Stimulated activated CD8-positive, alpha-beta memory T cell treated with anti-CD3 and anti-CD28 coated beads, Interleukin-4, amount 100 ng/mL, for 4 hours (primary cell): ENCODE data around the gene ADAMTS7.
"Not testable (repeated sequence)": the region's sequence is repeated elsewhere in the genome, so short reads cannot be mapped to it uniquely, and the experiment has no call there.

ENCODE experiments used
- DNase-seq, 2 donors: peaks; one replicate each; pipeline ENCODE4 v3.0.0-alpha.2; 2020; ENCODE audit warnings: low read depth in 2 of 2, low spot score in 1 of 2

ADAMTS7 gene, protein sequence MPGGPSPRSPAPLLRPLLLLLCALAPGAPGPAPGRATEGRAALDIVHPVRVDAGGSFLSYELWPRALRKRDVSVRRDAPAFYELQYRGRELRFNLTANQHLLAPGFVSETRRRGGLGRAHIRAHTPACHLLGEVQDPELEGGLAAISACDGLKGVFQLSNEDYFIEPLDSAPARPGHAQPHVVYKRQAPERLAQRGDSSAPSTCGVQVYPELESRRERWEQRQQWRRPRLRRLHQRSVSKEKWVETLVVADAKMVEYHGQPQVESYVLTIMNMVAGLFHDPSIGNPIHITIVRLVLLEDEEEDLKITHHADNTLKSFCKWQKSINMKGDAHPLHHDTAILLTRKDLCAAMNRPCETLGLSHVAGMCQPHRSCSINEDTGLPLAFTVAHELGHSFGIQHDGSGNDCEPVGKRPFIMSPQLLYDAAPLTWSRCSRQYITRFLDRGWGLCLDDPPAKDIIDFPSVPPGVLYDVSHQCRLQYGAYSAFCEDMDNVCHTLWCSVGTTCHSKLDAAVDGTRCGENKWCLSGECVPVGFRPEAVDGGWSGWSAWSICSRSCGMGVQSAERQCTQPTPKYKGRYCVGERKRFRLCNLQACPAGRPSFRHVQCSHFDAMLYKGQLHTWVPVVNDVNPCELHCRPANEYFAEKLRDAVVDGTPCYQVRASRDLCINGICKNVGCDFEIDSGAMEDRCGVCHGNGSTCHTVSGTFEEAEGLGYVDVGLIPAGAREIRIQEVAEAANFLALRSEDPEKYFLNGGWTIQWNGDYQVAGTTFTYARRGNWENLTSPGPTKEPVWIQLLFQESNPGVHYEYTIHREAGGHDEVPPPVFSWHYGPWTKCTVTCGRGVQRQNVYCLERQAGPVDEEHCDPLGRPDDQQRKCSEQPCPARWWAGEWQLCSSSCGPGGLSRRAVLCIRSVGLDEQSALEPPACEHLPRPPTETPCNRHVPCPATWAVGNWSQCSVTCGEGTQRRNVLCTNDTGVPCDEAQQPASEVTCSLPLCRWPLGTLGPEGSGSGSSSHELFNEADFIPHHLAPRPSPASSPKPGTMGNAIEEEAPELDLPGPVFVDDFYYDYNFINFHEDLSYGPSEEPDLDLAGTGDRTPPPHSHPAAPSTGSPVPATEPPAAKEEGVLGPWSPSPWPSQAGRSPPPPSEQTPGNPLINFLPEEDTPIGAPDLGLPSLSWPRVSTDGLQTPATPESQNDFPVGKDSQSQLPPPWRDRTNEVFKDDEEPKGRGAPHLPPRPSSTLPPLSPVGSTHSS (N-terminal part only)

DNA sequence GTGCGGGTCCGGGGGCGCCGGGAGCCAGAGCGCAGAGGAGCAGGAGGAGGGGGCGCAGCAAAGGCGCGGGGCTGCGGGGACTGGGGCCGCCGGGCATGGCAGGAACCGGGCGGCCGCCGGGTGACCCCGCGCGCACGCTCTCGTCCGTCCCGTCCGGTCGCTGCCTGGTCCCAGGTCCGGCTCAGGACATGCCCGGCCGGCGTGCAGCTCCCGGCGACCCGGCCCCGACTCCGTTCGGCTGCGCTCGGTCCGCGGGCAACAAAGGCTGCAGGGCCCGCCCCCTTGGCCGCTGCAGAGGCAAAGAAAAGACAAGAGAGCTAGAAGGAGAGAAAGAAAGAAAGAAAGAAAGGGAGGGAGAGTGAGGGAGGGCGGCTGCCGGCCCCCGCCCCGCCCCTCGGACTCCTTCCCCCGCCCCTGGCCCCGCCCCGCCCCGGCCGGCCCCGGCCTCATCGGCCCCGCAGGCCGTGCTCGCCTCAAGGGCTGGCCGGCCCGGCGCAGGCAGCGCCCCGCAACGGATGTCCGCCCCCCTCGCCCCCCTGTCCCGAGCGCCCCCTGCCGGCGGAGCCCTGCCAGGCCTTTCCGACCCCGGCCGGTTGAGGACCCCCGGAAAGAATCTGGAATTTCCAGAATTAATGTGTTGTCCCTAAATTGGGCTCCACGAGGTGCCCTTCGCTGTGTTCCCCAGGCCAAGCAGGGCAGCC lies at the start of gene ADAMTS7:
Gene ADAMTS7, minus strand, starts transcription at position 341 of the 701 bp plus-strand sequence. Its CDS starts 244 bp downstream, at position 97.
- DNase-seq, result peak in 1 of 2 donors; percentile 21

DNA sequence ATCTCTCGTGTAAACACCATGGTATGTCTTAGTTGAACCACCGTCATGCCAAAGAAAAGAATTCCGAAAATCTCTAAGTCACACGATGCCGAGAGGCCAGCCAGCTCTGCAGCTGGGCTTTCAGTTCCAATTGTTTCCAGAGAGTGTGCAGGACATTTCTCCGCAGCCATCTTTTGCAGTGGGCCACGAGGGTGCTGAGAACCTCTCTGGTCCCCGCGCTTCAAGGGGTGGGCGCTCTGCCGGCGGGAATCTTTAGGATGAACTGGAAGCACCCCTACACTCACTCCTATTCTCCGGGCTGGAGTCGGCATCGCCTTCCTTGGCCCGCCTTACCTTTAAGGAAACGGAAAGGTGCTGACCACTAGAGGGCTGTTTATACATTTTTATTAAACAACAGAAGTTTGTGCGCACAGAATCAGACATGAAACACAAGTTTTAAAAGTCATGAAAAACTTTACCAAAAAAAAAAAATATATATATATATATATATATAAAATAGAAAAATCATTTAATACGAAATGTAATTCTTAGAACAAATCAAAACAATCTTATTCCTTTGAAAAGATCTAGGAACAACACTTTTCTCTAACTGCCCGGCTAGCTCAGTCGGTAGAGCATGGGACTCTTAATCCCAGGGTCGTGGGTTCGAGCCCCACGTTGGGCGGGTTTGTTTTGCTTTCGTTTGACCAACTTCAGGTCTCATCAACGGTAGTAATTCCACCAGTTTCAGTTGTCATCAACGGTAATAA lies 48.9 kb upstream of the ADAMTS7 start:
- DNase-seq, result peak; percentile 46 to 47

DNA sequence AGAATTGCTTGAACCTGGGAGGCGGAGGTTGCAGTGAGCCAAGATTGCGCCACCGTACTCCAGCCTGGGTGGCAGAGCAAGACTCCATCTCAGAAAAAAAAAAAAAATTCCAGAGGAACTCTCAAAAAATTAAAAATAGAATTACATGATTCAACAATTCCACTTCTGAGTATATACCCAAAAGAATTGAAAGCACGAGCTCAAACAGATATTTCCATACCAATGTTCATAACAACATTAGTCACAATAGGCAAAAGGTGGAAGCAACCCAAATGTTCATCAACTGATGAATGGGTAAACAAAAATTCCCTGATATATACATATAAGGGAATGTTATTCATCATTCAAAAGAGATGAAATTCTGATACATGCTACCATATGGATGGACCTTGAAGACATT lies 44.5 kb upstream of the ADAMTS7 start:
- DNase-seq, result no peak

DNA sequence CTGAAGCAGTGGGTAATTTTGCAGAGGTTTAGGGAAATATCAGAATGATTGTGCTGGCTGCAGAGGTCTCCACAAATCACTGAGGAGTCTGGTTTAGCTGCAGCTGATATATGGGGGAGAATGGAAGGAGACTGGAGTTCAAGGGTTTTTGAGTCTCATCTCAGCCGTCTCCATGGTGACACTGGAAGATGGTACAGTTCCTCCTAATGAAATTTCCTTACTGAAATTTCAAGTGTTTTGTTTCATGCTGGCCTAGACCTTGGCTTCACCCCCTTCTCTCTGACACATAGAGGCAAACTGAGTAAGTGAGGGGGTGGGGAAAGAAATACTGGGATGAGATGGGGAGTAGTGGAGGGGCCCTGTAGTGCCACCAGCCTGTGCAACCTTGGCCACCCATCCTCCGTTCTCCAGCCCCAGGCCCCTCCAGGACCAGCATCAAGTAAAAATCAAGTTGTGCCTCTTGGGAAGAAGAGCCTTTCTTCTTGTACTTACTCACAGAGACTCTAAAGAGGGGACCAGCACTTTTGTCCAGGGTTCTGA lies 43.6 kb upstream of the ADAMTS7 start:
- DNase-seq, result no peak

DNA sequence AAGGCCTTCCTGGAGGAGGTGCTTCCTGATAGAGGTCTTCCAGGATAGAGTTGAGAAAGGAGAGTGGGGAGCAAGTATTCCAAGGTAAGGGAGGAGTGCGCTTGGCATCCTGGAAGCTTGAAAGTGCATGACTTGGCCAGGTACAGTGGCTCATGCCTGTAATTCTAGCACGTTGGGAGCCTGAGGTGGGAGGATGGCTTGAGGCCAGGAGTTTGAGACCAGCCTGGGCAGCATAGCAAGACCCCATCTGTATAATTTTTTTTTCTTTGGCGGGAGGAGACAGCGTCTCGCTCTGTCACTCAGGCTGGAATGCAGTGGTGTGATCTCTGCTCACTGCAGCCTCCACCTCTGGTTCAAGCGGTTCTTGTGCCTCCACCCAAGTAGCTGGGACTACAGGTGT lies 42.2 kb upstream of the ADAMTS7 start:
- no peak for DNase-seq

DNA sequence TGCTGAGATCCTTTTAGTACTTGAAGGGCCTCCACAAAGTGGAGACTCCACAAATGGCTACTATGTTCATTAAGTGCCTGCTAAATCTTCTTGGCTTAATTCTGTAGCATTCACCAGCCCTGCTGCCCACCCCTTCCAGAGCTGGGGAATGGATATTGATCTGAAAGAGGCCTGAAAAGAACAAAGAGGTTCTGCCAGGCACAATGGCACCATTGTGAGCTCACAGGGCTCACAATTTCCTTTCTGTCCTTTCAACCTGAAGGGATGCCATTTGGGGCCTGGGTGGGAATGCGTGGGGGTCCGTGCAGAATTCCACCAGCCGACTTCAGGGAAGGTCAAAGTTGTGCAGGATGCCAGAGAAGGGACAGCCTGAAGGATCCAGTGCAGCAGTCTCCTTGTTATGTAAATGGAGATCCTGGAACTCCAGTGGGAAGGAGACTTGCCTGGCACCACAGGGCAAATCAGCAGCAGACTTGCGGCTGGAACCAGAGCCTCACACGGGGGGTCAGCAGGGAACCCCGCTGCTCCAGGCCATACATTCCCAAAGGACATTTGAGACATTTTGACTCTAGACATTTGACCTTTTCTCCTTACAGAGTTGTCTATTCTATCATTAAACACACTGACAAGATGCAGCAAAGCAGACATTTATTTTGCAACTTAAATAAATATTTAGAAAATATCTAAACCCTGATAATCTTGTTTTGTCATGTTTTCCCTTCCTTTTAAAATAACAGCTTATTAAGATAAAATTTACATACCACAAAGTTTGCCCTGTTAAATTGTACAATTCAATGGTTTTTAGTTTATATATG lies 39.9 kb upstream of the ADAMTS7 start:
- no peak for DNase-seq

DNA sequence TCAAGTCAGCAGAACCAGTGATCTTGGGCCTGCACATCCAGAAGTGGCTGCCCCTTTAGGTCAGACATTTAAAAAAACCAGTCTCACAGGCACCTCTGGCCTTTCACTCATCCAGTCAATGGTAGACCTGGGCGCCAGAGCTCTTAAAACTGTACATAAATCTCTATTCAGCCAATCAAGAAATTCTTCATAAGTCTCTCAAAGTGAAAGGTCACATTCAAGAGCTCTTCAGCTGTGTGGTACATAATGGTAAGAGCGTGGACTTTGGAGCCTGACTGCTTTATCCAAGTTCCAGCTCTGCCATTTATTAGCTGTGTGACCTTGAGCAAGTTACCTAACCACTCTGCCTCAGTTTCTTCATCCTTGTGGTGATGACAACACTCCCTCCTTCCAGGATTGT lies 39.1 kb upstream of the ADAMTS7 start:
- no peak for DNase-seq

DNA sequence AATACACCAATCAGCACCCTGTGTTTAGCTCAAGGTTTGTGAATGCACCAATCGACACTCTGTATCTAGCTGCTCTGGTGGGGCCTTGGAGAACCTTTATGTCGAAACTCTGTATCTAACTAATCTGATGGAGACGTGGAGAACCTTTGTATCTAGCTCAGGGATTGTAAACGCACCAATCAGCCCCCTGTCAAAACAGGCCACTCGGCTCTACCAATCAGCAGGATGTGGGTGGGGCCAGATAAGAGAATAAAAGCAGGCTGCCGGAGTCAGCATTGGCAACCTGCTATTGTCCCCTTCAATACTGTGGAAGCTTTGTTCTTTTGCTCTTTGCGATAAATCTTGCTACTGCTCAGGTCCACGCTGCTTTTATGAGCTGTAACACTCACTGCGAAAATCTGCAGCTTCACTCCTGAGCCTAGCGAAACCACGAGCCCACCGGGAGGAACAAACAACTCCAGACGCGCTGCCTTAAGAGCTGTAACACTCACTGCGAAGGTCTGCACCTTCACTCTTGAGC lies 36.2 kb upstream of the ADAMTS7 start:
- DNase-seq, result not testable (repeated sequence)

DNA sequence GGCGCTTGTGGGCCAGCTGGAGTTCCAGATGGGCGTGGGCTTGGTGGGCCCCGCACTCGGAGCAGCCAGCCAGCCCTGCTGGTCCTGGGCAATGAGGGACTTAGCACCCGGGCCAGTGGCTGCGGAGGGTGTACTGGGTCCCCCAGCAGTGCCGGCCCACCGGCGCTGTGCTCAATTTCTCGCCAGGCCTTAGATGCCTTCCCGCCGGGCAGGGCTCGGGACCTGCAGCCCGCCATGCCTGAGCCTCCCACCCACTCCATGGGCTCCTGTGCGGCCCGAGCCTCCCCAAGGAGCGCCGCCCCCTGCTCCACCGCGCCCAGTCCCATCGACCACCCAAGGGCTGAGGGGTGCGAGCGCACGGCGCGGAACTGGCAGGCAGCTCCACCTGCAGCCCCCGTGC lies 35.6 kb upstream of the ADAMTS7 start:
- not testable (repeated sequence) for DNase-seq

DNA sequence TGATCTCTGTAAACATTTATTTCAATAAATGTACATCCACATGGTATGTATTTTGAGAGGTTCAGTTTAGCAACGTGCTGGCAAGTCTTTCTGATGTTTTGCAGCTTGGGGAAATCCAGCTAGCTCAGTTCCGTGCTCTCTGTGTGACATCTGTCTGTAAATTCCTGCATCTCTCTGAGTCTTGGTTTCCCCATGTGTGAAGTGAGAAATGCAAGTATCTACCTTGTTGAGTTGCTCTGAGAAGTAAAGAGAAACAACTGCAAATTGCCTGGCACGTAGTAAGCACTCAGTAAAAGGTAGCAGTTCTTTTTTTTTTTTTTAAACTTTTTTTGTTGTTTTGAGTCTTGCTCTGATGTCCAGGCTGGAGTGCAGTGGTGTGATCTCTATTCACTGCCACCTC lies 31.3 kb upstream of the ADAMTS7 start:
- no peak for DNase-seq

DNA sequence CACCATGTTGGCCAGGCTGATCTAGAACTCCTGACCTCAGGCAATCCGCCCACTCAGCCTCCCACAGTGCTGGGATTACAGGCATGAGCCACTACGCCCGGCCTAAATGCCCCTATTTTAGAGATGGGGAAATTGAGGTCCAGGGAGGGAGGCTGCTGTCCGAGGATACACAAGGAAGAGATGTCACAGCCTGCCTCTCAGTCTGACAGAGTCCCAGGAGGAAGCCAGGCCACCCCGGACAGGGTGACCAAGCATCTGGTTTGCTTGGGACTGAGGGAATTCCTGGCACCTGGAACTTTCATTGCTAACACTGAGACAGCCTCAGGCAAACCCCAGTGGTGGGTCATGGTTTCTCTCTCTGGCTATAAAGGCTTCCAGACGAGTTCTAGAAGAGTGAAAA lies 30.6 kb upstream of the ADAMTS7 start:
- no peak for DNase-seq

DNA sequence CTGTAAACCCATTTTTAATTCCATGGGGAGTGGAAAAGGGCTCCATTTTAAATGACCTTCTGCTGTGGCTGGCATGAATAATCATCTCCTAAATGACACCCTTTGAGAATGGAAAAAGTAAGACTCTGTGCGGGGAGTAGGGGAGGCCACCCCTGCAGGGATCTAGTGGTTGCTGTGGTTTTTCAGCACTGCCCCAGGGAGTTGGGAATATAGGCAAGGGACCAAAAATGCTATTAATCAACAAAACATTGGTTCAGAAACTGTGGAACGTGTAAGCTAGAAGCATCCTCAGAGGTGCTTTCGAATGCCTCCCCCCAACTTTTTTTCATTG lies 30.1 kb upstream of the ADAMTS7 start:
- no peak for DNase-seq

DNA sequence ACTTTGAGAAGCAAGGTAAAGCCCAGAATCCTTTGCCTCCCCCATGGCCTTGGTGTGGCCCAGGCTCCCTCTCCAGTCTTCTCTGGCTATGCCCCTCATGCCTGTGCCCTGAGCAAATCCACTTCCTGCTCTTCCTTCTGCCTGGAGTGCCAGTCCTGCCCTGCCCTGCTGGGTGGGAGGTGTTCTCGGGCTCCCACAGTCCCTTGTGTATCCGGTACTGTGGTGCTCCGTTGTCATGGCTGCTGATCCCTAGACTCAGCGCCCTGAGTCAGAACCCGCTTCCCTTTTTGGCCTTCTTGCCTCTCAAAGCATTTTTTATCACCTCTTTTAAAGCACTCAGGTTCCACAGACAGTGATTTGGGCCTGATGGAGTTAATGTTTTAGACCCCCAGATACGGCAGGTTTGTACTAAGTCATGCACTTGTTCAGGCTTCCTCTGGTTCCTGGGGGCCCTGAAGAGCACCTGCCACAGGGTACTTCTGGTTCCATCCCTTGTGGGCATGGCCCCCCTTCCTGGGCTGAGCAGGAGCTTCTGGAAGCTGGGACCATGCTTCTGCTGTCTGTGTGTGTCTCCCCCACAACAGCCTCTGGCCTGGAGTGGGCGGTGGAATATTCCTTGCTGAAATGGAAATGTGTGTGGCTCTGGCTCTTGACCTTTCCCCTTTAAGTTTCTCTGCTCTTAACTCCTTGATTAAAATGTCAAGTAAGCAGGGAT lies 29.6 kb upstream of the ADAMTS7 start:
- no peak for DNase-seq

DNA sequence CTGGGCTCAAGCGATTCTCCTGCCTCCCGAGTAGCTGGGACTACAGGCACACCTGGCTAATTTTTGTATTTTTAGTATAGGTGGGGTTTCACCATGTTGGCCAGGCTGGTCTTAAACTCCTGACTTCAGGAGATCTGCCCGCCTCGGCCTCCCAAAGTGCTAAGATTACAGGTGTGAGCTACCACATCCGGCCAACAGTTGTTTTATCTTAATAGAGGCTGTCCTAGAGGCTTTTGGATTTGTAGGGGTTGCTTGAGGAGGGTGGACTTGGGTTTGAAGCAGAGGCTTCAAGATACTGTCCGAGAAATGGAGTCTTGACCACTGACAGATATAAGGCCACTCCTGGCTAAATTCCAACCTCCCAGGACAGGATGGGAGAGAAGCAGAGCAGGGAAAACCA lies 27.9 kb upstream of the ADAMTS7 start:
- not testable (repeated sequence) for DNase-seq

DNA sequence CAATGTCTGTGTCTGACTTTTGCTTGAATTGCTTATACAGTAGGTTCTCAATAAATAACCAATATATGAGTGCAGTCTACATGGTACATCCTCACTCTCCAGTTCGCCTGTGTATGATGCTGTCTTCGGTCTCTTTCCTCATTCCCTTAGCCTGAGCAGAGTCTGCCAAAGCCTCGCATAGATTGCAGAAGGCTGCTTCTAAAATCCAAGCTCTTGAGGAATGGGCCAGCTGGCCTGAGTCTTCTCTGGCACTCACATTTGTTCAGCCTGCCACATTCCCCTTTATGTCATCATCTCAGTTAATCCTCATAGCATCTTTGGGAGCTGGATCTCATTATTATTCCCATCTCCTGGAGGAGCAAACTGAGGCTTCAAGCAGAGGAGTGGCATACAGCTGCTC lies 27.2 kb upstream of the ADAMTS7 start:
- no peak for DNase-seq

DNA sequence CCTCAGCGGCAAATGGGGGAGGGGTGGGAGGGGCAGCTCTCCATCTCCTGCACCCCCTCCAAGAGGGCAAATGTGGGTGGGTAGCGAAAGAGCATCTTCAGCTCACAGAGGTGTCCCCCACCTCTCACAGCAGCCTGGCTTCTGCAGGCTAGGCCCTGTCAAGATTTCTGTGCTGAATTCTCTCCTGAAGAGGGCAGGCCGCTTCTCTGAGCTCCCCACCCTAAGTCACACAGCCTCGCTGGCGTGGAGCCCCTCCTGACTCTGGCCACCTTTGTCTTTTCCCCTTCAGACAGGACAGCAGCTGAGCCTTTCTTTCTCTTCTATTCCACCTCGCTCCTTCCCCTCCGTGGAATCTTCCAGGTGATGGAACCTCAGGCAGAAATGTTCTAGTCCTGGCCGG lies 26.3 kb upstream of the ADAMTS7 start:
- DNase-seq, result no peak

DNA sequence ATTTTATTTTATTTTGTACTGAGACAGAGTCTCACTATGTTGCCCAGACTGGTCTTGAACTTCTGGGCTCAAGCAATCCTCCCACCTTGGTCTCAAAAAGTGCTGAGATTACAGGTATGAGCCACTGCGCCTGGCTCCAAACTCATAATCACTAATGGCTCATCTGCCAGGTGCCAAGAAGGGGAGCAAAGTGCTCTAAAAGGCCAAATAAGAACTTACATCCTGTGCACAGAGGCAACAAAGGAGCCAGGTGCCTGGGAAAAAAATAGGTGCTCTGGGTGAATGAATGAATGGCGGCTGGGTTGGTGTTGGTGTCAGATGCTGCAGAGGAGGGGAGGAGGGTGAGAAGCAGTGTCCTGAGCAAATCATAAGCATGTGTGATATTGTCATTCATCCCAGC lies 25.9 kb upstream of the ADAMTS7 start:
- no peak for DNase-seq

DNA sequence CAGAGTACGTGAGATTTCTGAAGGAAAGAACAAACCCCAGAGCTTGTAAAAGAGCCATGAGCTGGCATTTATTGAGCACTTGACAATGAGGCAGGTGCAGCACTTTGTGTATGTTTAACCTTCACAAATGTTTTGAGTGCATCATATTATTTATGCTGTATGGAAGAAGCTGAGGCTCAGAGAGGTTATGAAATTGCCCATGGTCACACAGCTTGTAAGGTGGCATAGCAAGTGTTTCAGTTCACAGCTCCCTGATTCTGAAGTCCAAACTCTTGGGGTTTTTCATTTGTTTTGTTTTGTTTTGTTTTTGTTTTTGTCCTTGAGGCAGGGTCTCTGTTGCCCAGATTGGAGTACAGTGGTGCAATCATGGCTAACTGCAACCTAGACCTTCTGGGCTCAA lies 25.1 kb upstream of the ADAMTS7 start:
- DNase-seq, result no peak
